ENCODE results near the gene CDC16. TPM values are rescaled to one million over a fixed set of nuclear protein-coding genes. Genes with fewer than 3 reads are reported as not detected.
A peak's percentile ranks its signal among the peaks of the same experiment; 100 is the strongest.

Gene CDC16
- total and polyA plus RNA-seq, 2 of the 13 experiments (the other 11 are each of a cell fraction or from before 2014, with no cell fraction given) = 24.2 to 60.9 TPM

GRCh38 chr13:114314074-114314912 is 79.6 kb downstream of the CDC16 start, which contains the start of gene CHAMP1 (continued):
- TF ChIP-seq, protein P1, sequence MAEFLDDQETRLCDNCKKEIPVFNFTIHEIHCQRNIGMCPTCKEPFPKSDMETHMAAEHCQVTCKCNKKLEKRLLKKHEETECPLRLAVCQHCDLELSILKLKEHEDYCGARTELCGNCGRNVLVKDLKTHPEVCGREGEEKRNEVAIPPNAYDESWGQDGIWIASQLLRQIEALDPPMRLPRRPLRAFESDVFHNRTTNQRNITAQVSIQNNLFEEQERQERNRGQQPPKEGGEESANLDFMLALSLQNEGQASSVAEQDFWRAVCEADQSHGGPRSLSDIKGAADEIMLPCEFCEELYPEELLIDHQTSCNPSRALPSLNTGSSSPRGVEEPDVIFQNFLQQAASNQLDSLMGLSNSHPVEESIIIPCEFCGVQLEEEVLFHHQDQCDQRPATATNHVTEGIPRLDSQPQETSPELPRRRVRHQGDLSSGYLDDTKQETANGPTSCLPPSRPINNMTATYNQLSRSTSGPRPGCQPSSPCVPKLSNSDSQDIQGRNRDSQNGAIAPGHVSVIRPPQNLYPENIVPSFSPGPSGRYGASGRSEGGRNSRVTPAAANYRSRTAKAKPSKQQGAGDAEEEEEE (CRISPR knock-in tag; IDR thresholded peaks at IDR 0.05; ENCODE audit: borderline replicate concordance) = no peak
- TF ChIP-seq GPN1 (CRISPR knock-in tag; IDR thresholded peaks at IDR 0.05; ENCODE audit: borderline replicate concordance) = peak; percentile 11; the same call in 1 of the 2 replicates
- peak; percentile 34; the same call in 1 of the 2 replicates for TF ChIP-seq THRA (CRISPR knock-in tag; IDR thresholded peaks at IDR 0.05; ENCODE audit: borderline replicate concordance)
- no peak for TF ChIP-seq FLYWCH1 (CRISPR knock-in tag; IDR thresholded peaks at IDR 0.05)
- TF ChIP-seq ATF7-NPFF (CRISPR knock-in tag; IDR thresholded peaks at IDR 0.05; ENCODE audit: low read depth) = peak; percentile 100
- TF ChIP-seq GTF2F1 (IDR thresholded peaks at IDR 0.05; ENCODE audit: low read length) = no peak
- no peak for TF ChIP-seq SCMH1 (CRISPR knock-in tag; IDR thresholded peaks at IDR 0.05; ENCODE audit: borderline replicate concordance)
- TF ChIP-seq ZNF24 (IDR thresholded peaks at IDR 0.05) = no peak
- no peak for TF ChIP-seq PAF1 (CRISPR knock-in tag; IDR thresholded peaks at IDR 0.05)
- TF ChIP-seq HIVEP1 (CRISPR knock-in tag; IDR thresholded peaks at IDR 0.05) = no peak
- TF ChIP-seq ZNF333 (CRISPR knock-in tag; IDR thresholded peaks at IDR 0.05; ENCODE audit: borderline replicate concordance) = no peak
- TF ChIP-seq FOSL1 (CRISPR knock-in tag; IDR thresholded peaks at IDR 0.05; ENCODE audit: borderline replicate concordance) = no peak
- peak; percentile 88 for TF ChIP-seq HOXA9 (CRISPR knock-in tag; IDR thresholded peaks at IDR 0.05; ENCODE audit: borderline replicate concordance)
- no peak for TF ChIP-seq SMARCC2 (IDR thresholded peaks at IDR 0.05)
- TF ChIP-seq ZBTB3 (CRISPR knock-in tag; IDR thresholded peaks at IDR 0.05; ENCODE audit: borderline replicate concordance, low read depth) = no peak
- TF ChIP-seq ZSCAN29 (CRISPR knock-in tag; conservative IDR thresholded peaks at IDR 0.05) = no peak
- no peak for TF ChIP-seq KIAA2018 (CRISPR knock-in tag; IDR thresholded peaks at IDR 0.05; ENCODE audit: borderline replicate concordance)
